Head of caudate nucleus (tissue), 42 donors: ENCODE data around the gene HIVEP3.
A peak's percentile ranks its signal among the peaks of the same experiment; 100 is the strongest.

Experiments
- DNase-seq, 42 donors: peaks; one replicate each; pipeline versions ENCODE4 v3.0.0 to v3.0.0-alpha.2; 2020 to 2021; ENCODE audit warnings: mixed read lengths in 7 of 42
- intact Hi-C: fragments of 100-400 bp; cut with DNase I; formaldehyde crosslinking; loops from one replicate; pipeline ENCODE4 v1.15.0; 2022

Gene HIVEP3

DNA sequence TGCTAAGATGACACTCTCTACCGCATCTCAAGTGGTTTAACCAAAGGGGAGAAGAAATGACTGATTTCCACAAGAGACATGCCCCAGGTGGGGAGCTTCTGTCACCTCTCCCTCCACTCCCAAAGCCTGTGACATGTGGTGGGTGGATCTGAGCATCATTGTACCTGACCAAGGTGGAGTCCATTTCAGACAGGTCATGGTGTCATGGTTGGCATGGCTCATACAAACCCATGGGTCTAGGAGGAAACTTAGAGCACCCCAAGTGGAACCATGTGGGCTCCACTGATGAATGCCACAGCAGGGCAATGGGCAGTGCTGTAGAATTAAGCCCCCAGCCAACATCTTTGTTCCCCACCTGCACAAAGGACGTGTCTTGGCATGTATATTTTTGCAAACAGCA lies 302.7 kb downstream of the HIVEP3 start:
- intact Hi-C loops, result loop anchor here (5.0 kb wide), 1 partner anchor 161 kb away; no protein-coding TSS in a partner anchor

DNA sequence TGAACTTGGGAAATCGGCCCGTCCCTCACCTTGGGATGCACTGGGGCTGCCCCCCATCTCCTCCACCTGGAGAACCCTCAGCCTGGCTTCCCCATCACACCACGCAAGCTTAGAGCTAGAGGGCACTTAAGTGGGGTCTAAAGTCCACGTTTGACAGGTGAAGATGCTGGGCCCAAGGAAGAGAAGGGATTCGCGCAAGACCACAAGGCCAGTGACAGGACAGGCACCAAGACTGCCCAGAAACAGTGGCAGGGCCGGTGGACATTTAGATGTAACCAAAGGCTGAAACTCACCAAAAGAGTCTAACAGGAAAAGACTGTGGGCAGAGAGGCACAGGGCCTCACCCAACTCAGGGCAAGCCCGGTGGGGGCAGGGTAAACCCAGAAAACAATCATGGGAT lies 303.4 kb downstream of the HIVEP3 start:
- intact Hi-C loops, result loop anchor here (5.0 kb wide), 1 partner anchor 162 kb away; no protein-coding TSS in a partner anchor
- DNase-seq, result peak in 1 of 42 donors; percentile 36

More for the DNA sequence above, 302.7 kb downstream of the HIVEP3 start:
- peak in 1 of 42 donors; percentile 37 for DNase-seq

DNA sequence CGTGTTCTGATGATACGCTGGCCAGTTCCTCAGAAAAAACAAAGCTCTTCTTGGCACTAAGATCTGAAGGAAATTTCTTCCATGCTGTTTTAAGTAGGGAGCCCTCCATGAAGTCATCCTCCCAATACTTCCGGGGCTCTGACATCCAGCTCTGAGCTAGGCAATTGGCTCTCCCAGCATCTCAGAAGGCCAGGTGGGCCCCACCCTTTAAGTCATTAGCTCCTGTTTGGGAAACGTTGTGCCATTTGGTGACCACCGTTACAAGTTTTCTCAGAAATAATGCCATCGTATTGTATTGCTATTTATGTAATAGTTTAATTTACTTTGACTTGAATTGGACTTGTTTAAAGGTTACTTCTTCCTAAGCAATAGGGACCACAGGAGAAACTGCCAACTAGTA lies 303.9 kb downstream of the HIVEP3 start:
- intact Hi-C loops, result loop anchor here (5.0 kb wide), 1 partner anchor 162 kb away; no protein-coding TSS in a partner anchor
- DNase-seq, result peak in 1 of 42 donors; percentile 17

DNA sequence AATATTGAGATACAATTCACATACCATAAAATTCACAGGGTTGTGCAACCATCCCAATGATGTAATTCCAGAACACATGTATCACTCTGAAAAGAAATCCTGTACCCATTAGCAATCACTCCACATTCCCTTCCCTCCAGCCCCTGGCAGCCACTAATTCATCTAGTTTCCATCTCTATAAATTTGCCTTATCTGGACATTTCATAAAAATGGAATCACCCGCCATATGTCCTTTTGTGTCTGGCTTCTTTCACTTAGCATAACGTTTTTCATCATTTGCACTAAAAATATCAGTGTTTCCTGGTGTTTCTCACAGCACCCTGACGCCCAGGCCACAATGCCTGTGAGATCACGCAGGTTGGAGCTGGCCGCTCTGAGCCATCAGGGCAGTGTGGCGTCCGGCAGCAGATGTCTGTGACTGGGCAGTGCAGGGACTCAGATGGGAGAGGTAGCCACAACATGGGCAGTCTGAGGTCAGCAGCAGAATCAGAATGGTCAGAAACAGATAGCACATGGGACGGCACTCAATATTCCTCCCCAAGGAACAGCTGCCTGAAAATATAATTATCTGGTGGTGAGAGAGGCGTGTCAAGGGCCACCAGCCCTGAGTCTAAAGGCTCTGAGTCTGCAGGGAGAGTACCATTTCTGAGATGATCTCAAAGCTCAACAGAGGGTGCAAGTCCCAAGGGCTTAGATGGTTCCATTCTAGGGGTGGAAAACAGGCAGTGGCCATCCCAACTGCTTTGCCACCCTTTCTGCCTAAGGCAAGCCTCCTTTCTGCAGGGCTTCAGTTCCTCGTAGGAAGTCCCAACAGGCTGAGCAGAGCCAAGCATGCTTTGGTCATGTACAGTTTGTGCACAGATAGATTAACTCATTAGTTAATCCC lies 304.8 kb downstream of the HIVEP3 start:
- DNase-seq, result peak in 1 of 42 donors; percentile 40
- intact Hi-C loops, result no loop called here

DNA sequence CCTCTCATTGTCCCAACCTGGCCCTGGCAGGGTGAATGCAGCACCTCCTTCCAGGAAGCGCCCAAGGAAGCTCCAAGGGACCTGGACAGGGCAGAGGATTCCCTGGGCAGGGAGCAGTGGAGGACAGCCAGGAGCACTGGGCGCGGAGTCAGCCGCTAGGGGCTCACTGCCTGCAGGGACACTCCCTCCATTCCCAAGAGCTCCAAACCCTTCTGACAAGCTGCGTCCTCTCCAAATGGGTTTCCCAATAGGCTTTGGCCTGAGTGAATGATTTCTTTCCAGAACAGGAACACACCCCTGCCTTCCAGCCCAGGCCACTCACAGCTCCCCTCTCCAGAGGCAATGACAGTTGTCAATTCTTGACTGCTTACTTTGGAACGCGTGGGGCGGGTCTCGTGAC lies 305.8 kb downstream of the HIVEP3 start:
- intact Hi-C loops, result no loop called here
- peak in 1 of 42 donors; percentile 31 for DNase-seq

DNA sequence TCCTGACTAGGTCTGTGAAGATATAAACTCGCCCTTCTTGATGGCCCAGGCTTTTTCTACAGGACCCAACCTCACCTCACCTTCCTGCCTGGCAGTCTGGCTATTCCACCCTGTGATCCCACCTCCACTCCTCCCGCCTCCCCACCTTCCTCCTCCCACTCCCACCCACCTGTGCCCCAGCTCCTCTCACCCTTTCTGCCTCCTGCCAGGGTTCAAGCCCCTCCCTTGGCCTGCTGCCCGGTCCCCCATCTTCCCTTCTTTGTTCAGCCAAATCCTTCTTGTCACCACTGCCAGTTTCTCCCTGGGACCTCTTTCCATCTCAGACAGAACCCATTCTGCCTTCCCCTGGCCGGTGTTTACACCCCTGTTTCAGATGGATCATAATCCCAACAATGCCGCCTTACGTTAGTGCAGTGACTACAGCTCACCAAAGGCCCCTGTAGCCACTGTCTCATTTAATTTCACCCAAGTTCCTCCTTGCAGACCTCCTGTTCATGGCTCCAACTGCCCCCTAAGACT lies 306.7 kb downstream of the HIVEP3 start:
- peak in 1 of 42 donors; percentile 21 for DNase-seq
- intact Hi-C loops, result no loop called here

DNA sequence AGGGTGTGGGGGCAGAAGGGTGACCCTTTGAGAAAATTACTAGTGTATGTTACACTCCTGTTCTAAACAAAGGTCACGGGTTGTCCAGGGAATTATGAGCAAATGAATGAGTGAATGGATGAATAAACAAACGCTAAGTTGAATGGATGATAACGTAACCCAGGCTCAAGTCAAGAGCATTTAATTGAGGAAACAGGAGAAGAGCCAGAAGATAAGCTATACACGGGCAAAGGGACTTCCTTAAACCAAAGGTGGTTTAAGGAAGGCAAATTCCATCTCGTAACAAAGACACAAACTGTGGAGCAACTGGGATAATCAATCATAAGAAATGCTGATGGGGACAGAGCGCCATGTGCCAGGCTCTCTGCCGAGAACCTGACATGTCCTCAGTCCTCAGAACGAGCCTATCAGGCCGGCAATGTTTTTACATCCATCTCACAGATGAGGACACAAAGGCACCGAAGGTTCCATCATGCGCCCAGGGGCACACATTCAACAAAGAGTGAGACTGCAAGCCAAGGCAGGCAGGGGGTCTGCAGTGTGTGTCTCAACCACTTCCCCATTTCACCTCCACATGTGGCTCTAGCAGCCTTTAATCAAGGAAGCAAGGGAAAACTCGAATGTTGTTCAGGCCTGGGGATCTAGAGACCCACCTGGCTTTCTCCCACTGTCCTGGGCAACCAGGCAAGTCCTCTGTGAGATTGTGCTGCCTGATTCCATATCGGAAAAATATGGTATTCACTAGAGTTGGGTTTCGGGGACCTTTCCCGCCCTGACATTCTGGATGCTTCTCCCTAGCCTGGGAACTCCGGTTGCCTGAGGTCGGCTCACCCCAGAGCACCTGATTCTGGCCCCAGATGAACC lies 307.4 kb downstream of the HIVEP3 start:
- intact Hi-C loops, result no loop called here
- peak in 1 of 42 donors; percentile 40 for DNase-seq

DNA sequence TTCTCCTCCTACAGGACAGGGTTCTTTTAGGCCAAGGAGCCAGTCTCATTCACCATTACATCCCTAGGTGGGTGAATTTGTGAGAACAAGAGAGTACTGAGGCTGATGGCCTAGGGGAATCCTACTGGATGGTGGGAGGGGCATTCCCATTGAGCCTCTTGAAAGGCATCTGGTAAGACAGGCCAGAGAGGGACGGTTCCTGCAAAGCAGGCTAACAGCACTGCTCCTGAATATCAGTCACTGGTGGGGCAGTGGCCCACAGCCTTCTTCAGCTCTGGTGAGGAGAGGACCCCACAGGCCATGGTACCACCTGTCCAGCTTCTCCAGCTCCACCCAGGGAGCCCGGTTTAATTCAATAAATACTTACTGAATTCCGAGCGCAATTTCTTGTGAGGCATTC lies 308.4 kb downstream of the HIVEP3 start:
- intact Hi-C loops, result no loop called here
- DNase-seq, result peak in 1 of 42 donors; percentile 29

DNA sequence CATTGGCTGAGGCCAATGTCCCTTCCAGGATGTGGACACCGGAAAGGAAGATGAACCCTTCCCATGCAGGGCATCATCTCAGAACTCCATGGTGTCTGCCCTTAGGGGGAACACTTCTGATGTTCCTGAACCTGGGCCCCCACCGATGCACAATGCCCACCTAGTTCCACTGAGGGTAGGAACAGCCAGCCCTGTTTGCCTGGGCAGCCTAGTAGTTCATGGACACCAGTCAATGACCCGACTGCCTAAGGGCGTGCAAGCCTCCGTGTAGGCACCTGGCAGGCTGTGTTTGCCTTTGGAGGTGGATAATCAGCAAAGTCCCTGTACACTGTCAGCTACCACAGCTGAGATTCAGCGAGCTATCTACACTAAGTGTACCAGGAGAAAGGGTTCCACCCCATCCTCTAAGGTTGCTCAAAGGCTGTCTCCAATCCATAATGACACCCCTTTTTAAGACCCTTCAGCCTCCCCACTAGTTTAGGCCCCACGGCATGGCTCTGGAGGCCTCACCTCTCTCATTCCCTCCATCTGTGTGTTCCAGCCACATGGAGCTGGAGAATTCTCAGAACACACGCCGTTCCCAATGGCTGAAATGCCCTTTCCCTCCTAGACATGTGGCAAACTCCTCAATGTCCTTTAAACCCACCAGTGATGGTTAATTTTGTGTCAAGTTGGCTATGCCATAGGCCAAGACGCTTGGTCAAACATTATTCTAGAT lies 309.4 kb downstream of the HIVEP3 start:
- intact Hi-C loops, result no loop called here
- no peak for DNase-seq

DNA sequence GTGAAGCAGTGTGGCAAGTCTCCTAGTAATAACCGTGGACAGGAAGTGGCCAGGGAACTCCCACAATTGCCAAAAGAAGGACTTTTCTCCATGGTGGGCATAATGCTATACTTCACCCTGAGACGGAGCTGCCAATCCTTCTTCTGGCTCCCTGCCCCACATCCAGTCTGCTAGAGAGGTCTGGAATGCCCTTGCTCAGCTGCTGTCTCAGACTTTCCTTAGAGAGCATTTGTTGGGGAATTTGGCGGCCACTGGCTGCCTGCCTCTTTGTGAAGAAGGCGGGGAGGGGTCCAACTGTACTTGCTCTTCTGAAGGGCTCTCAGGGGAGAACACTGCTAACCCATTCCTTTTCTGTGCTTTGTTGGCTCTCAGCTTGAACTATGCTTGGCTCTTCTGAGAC lies 310.5 kb downstream of the HIVEP3 start:
- DNase-seq, result peak in 3 of 42 donors; percentile 13 to 17 (median 14)
- intact Hi-C loops, result no loop called here

DNA sequence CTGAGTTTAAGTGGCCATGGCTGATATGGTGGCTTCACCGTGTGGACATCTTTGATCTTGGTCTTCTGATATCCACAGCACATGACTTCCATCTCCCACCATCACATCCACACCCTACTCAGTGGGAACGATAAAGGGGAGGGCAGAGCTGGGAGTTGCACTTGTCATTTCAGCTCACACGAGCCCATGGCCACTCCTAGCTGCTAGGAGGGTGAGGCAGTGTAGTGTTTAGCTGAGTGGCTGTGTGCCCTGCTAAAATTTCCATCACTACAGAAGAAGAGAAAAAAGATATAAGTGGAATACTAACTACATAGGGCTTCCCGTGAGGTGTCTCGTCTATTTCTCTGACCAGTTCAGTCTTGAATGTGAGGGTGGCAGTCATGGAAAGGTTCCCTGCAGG lies 310.9 kb downstream of the HIVEP3 start:
- no peak for DNase-seq
- intact Hi-C loops, result no loop called here

DNA sequence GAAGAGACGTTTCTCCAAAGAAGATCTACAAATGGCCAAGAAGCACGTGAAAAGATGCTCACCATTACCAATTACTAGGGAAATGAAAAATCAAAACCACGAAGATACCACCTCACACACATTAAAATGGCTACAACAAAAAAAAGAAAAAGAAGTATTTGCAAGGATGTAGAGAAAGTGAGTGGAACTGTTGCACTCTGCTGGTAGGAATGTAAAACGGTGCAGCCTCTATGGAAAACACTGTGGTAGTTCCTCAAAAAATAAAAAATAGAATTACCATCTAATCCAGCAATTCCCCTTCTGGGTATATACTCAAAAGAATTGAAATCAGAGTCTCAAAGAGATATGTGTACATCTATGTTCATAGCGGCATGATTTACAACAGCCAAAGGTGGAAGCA lies 318.8 kb downstream of the HIVEP3 start:
- intact Hi-C loops, result no loop called here

DNA sequence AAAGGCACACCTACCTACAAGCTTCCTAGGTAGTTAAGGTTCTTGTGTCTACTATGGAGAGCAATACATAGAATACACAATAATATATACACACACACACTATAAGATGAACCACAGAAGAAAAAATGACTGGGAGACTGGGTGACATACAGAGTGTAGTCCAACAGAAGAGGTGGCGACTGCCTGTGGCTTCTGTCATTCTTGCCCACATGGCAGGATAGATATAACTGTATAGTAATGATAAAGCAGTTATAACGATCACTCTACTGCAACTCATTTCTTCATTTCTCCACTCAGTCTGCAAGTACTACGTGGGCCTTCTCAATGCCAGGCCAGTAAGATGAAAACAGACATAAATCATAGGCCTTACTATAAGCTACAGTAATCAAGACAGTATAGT lies 320.4 kb downstream of the HIVEP3 start:
- peak in 1 of 42 donors; percentile 3 for DNase-seq
- intact Hi-C loops, result no loop called here

More for the DNA sequence above, 318.8 kb downstream of the HIVEP3 start:
- no peak for DNase-seq

DNA sequence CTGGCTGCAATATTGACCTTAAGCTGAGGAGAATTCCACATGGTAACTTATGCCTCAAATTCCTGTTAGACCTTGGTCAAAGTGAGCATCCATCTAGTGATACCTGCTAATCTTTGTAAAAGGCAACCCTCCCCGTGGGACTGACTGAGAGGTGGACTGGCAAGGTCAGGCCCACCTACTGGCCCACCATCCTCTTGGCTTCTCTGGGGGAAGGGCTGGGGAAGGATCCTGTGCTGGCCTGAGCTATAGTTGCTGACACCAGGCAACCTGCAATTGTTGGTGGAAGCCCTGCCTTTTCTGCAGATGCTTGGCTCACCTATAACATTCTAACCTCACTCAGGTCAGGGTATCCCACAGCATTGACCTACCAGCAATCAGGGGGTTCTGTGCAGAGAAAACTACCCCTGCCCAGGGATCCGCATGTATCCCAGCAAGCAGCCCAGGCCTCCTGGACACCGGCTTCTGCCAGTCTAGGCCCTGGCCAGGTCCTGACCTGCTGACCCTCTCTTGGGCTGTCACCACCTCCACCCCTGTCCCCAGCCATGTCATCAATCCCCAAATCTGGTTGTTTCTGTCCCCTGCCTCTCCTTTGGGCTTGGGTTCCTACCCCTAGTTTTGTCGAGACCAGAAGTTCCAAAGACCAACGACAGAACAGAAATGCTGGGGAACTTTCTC lies 326.1 kb downstream of the HIVEP3 start:
- intact Hi-C loops, result no loop called here
- DNase-seq, result no peak

DNA sequence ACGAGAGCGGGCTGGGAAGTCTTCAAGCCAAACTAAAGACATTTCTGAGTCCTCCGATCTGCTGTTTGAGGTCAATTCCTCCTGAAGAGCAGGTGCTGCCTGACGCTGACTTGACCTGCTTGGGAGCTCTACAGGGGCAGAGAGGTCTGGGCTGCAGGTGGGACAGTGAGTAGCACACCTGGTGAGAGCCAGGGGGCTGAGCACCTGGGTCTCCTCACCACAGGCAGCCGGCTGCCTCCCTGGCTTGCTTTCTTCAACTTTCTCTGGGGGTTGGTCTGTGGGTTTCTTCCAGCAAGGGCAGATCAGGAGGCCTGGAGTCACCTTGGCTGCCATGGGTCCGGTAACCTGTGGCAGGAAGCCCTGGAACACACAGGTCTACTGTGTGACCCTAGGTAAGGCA lies 326.8 kb downstream of the HIVEP3 start:
- no peak for DNase-seq
- intact Hi-C loops, result no loop called here

DNA sequence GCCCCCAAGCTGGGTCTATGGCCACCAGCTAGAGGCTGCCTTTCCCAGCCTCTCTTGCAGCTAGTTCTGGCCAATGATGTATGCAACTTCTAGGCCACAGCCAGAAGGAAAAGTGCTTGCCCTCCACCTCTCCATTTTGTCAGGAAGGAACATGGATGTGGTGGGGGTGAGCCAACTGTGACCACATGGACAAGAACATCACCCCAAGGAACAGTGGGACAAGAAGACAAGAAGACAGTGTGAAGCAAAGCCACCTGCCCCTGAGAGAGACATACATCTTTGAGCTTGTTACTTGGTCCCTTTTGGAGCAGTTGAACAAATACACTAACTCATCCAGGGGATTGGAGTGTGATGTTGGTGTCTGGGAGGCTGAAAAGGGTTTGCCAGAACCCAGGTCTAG lies 328.4 kb downstream of the HIVEP3 start:
- DNase-seq, result no peak
- intact Hi-C loops, result no loop called here

DNA sequence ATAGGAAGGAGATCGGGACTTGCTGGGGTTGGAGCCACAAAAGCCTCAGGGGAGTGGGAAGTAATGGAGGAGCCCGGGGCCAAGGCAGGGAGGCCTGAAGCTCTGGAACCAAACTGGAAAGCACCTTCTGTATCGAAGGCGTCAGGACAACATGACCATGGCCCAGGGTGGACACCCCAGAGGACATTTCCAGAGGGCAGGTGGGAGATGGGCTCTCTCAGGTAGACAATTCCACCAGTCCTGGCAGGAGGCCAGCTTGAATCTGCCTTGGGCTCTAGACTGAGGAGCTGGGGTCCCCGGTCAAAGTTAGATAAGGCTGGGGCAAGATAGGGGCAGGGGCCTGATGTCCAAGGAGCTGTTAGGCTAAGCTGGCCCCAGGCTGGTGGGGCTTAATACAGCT lies 329.3 kb downstream of the HIVEP3 start:
- intact Hi-C loops, result no loop called here
- DNase-seq, result no peak

DNA sequence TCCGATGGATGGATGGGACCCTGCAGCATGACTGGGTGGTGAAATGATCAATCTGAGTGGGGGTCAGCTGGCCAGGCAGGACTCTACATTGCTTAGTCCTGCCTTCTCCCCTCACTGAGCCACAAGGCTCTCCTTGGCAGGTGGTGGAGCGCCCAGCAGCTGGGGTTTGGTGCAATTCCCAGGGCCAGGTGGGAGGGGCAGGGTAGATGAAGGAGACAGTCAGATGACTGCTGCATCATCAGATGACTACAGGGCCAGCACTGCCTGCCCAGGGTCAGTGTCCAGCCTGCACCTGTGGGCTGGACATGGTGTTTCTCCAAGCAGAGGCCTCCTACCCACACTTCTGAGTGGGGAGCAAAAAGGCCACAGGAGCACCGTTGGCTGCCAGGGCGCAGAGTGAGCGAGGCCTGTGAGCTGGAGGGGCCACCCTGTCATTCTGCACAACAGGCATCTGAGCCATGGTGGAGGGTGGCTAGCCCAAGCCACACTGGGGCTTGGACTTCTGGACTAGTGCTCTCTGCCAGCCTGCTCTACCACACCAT lies 330.3 kb downstream of the HIVEP3 start:
- intact Hi-C loops, result no loop called here
- no peak for DNase-seq
